PC-9 (cell line): ENCODE measurements around the gene RAB43.

Experiments
- EZH2 ChIP-seq: fragments of 200-600 bp; sonication (generic); IDR thresholded peaks from 2 replicates; pipeline ENCODE4 v1.8.0; 2017; ENCODE audit warnings: antibody characterized with exemption, low read depth
- TF ChIP-seq, protein P1 (sequence below): fragments of 200-600 bp; sonication (generic); conservative IDR thresholded peaks from 2 replicates; pipeline ENCODE4 v1.6.1; 2017; ENCODE audit warnings: mixed run types, antibody characterized with exemption, mild to moderate bottlenecking, moderate library complexity

DNA sequence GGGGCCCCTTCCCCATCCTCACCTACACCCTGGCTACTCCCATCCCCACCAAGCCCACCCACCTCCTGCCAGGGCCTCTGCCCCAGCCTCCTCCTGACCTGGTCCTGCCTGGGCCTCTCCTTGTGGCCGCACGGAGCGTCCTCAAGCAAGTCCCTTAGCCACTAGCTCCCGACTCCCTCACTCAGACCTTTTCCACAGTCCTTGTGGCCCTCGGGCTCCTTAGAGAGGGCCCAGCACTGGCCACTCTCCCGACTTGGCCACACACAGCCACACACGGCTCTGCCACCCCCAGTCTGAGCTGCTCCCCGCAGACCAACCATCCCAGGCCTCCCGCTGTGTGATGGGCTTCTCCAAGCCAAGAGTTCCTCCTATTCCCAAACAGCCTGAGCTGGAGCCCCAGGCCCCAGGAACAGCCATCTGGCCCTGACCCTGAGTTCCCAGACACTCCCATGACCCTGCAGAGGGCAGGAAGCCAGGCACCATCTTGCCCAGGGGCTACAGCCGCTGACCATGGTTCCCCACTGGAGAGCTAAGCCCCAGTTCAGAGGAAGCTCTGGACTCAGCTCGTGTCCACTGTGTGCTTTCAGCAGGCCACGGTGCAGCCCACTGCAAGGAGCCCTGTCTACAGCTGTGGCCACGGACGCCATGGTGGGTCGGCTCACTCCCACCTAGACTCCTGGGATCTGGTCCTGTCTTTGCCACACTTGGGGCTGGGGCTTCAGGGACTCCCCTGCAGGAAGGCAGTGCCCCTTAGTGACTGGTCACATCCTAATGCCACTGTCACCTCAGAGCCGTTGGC, 7.0 kb upstream of the RAB43 start:
- TF ChIP-seq, protein P1, sequence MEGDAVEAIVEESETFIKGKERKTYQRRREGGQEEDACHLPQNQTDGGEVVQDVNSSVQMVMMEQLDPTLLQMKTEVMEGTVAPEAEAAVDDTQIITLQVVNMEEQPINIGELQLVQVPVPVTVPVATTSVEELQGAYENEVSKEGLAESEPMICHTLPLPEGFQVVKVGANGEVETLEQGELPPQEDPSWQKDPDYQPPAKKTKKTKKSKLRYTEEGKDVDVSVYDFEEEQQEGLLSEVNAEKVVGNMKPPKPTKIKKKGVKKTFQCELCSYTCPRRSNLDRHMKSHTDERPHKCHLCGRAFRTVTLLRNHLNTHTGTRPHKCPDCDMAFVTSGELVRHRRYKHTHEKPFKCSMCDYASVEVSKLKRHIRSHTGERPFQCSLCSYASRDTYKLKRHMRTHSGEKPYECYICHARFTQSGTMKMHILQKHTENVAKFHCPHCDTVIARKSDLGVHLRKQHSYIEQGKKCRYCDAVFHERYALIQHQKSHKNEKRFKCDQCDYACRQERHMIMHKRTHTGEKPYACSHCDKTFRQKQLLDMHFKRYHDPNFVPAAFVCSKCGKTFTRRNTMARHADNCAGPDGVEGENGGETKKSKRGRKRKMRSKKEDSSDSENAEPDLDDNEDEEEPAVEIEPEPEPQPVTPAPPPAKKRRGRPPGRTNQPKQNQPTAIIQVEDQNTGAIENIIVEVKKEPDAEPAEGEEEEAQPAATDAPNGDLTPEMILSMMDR = no peak
- no peak for TF ChIP-seq EZH2
